Left cardiac atrium (tissue), 4 donors: ENCODE measurements around the gene URM1. TPM values are rescaled to one million over a fixed set of nuclear protein-coding genes. Genes with fewer than 3 reads are reported as not detected.
"Not testable (repeated sequence)": the region's sequence is repeated elsewhere in the genome, so short reads cannot be mapped to it uniquely, and the experiment has no call there.

Source experiments
- ATAC-seq, 2 donors: fragments of 200-7000 bp; cut with Tn5 transposase; one replicate each; pipeline ENCODE4 v1.9.1; 2020; ENCODE audit warnings: mild to moderate bottlenecking in 2 of 2, moderate library complexity in 2 of 2
- DNase-seq: peaks from one replicate; pipeline ENCODE4 v3.0.0-alpha.2; 2020
- intact Hi-C, 2 donors: fragments of 100-400 bp; cut with DNase I; formaldehyde crosslinking; loops; one replicate each; pipeline versions ENCODE4 v1.14.1 to v1.15.1; 2022 to 2023
- long read RNA-seq: library from polyadenylated mRNA; unstranded; transcript quantifications from one replicate; pipeline ENCODE4 v2.0.0, GENCODE V29; 2021
- total RNA-seq, 2 donors: library from RNA; stranded (reverse); fragmentation: NEBNext Ultra II Directional; extraction: Animal tissue kit (Norgen Biotek cat#: 25700); gene quantifications; one replicate each; pipeline ENCODE4 v1.2.1, GENCODE V29; 2021
- donor health status: DM: no; HTN: yes; CAD: no.
- donor health status: DM: no; HTN: yes; CAD: no; lungs with severe emphysema.
- donor health status: DM: yes; HTN: yes; CAD: no.
- donor health status: Dilated cardiomyopathy.

Gene URM1
- total RNA-seq, result 10 to 100 TPM; 49.8 to 58.0 TPM
- long read RNA-seq, transcript URM1-203 (5 exons, 2,650 nt), result major isoform, 18 of 25 reads
- long read RNA-seq, partial matches to known transcripts, result 2 of 25 reads
- long read RNA-seq, other reads (novel, unspliced or antisense), result 1 of 25 reads

- peak; percentile 98 for ATAC-seq
- intact Hi-C loops, result no loop called here
- peak; percentile 97 for DNase-seq
Measured at GRCh38 chr9:128370752-128371629, at the start of gene URM1. Gene URM1, plus strand, starts transcription at chr9:128371374. Its CDS starts 7 bp downstream, at chr9:128371381.

GRCh38 chr9:128321879-128322403, 49.2 kb upstream of the URM1 start:
- DNase-seq (no peak), ATAC-seq (peak in 1 of 2 donors; percentile 9)
- intact Hi-C loops, result loop anchor here in 1 of 2 donors (5.0 kb wide), 1 partner anchor 45 kb away; the partner anchor contains the start of genes GOLGA2 and SWI5

GRCh38 chr9:128322404-128323211, 48.6 kb upstream of the URM1 start, which contains the start of the genes COQ4 and TRUB2:
Gene COQ4, plus strand, starts transcription at chr9:128322839. Its CDS starts 20 bp downstream, at chr9:128322859.
Gene TRUB2, minus strand, starts transcription at chr9:128322447. Its CDS starts 39 bp downstream, at chr9:128322408.
- intact Hi-C loops, result loop anchor here in 1 of 2 donors (5.0 kb wide), 1 partner anchor 45 kb away; the partner anchor contains the start of genes GOLGA2 and SWI5
- peak; percentile 98 for ATAC-seq
- peak; percentile 94 for DNase-seq

GRCh38 chr9:128323212-128323730, 47.9 kb upstream of the URM1 start:
- DNase-seq, result no peak
- intact Hi-C loops, result loop anchor here in 1 of 2 donors (5.0 kb wide), 1 partner anchor 46 kb away; the partner anchor contains the start of genes GOLGA2 and SWI5
- no peak for ATAC-seq

GRCh38 chr9:128323791-128324190, 47.4 kb upstream of the URM1 start:
- ATAC-seq (no peak), DNase-seq (no peak)
- intact Hi-C loops, result loop anchor here in 1 of 2 donors (5.0 kb wide), 1 partner anchor 46 kb away; the partner anchor contains the start of genes GOLGA2 and SWI5

GRCh38 chr9:128324401-128324800, 46.8 kb upstream of the URM1 start:
- ATAC-seq (no peak), DNase-seq (no peak)
- intact Hi-C loops, result loop anchor here in 1 of 2 donors (5.0 kb wide), 1 partner anchor 47 kb away; the partner anchor contains the start of genes GOLGA2 and SWI5

GRCh38 chr9:128325629-128326028, 45.5 kb upstream of the URM1 start:
- ATAC-seq (no peak), DNase-seq (no peak)
- intact Hi-C loops, result no loop called here

- ATAC-seq, result no peak
- DNase-seq, result no peak
- intact Hi-C loops, result no loop called here
Measured at GRCh38 chr9:128333451-128333869, 37.7 kb upstream of the URM1 start.

GRCh38 chr9:128335161-128335560, 36.0 kb upstream of the URM1 start:
- ATAC-seq, result no peak
- intact Hi-C loops, result no loop called here

GRCh38 chr9:128335914-128336313, 35.3 kb upstream of the URM1 start:
- intact Hi-C loops, result no loop called here
- DNase-seq (no peak), ATAC-seq (no peak)

More at GRCh38 chr9:128335161-128335560, 36.0 kb upstream of the URM1 start:
- no peak for DNase-seq

GRCh38 chr9:128337936-128338335, 33.2 kb upstream of the URM1 start:
- ATAC-seq, result no peak
- intact Hi-C loops, result no loop called here
- DNase-seq, result no peak

GRCh38 chr9:128338852-128339614, 32.1 kb upstream of the URM1 start:
- DNase-seq, ATAC-seq, intact Hi-C loops: not testable (repeated sequence)

GRCh38 chr9:128339761-128340690, 31.1 kb upstream of the URM1 start, which contains the start of gene SLC27A4:
Gene SLC27A4, plus strand, starts transcription at chr9:128340527. Its CDS starts 2,606 bp downstream, at chr9:128343133.
- peak; percentile 95 to 96 for ATAC-seq
- DNase-seq, result peak; percentile 84
- intact Hi-C loops, result loop anchor here in 1 of 2 donors (5.0 kb wide), 1 partner anchor 43 kb away; no protein-coding TSS in a partner anchor

GRCh38 chr9:128340691-128341434, 30.3 kb upstream of the URM1 start:
- intact Hi-C loops, result loop anchor here in 1 of 2 donors (5.0 kb wide), 1 partner anchor 44 kb away; no protein-coding TSS in a partner anchor
- DNase-seq, result no peak
- ATAC-seq, result peak; percentile 2 to 13

GRCh38 chr9:128341435-128341849, 29.7 kb upstream of the URM1 start:
- DNase-seq (peak; percentile 65), ATAC-seq (peak; percentile 67 to 71)
- intact Hi-C loops, result loop anchor here in 1 of 2 donors (5.0 kb wide), 1 partner anchor 44 kb away; no protein-coding TSS in a partner anchor
